RWPE2 (cell line): ENCODE data around the gene NRP2.

Experiments
- ATAC-seq: fragments of 200-7000 bp; cut with Tn5 transposase; 3 replicates; pipeline ENCODE4 v1.9.1; 2021; ENCODE audit warnings: low read depth
- DNase-seq: peaks from one replicate; pipeline ENCODE4 v3.0.0-alpha.2; 2020; ENCODE audit warnings: low spot score
- H3K27ac ChIP-seq: fragments of 450-650 bp; 2 replicates; pipeline ENCODE4 v1.5.1; 2017; ENCODE audit warnings: mild to moderate bottlenecking; ENCODE audit not compliant: poor library complexity, severe bottlenecking
- H3K27me3 ChIP-seq: fragments of 250-450 bp; sonication (Bioruptor Pico); 2 replicates; pipeline ENCODE4 v1.5.1; 2021; ENCODE audit warnings: mild to moderate bottlenecking, moderate library complexity; ENCODE audit not compliant: insufficient read depth, poor library complexity, severe bottlenecking
- H3K36me3 ChIP-seq: fragments of 250-450 bp; sonication (Bioruptor Pico); 2 replicates; pipeline ENCODE4 v1.5.1; 2020; ENCODE audit warnings: low read depth, mild to moderate bottlenecking, moderate library complexity
- H3K4me1 ChIP-seq: fragments of 250-450 bp; sonication (Bioruptor Pico); 2 replicates; pipeline ENCODE4 v1.5.1; 2021; ENCODE audit warnings: mild to moderate bottlenecking, moderate library complexity; ENCODE audit not compliant: insufficient read depth, poor library complexity, severe bottlenecking
- H3K4me3 ChIP-seq: fragments of 250-450 bp; sonication (Bioruptor Pico); 2 replicates; pipeline ENCODE4 v1.5.1; 2021; ENCODE audit warnings: mild to moderate bottlenecking, moderate library complexity; ENCODE audit not compliant: severe bottlenecking
- H3K9me3 ChIP-seq: fragments of 250-450 bp; sonication (Bioruptor Pico); 2 replicates; pipeline ENCODE4 v1.5.1; 2021; ENCODE audit warnings: mild to moderate bottlenecking, moderate library complexity; ENCODE audit not compliant: severe bottlenecking
- TF ChIP-seq, protein P1 (sequence below): fragments of 450-650 bp; IDR thresholded peaks from one replicate; pipeline ENCODE4 v1.5.1; 2017; ENCODE audit warnings: mild to moderate bottlenecking, moderate library complexity; ENCODE audit not compliant: poor library complexity, severe bottlenecking

The NRP2 gene

DNA sequence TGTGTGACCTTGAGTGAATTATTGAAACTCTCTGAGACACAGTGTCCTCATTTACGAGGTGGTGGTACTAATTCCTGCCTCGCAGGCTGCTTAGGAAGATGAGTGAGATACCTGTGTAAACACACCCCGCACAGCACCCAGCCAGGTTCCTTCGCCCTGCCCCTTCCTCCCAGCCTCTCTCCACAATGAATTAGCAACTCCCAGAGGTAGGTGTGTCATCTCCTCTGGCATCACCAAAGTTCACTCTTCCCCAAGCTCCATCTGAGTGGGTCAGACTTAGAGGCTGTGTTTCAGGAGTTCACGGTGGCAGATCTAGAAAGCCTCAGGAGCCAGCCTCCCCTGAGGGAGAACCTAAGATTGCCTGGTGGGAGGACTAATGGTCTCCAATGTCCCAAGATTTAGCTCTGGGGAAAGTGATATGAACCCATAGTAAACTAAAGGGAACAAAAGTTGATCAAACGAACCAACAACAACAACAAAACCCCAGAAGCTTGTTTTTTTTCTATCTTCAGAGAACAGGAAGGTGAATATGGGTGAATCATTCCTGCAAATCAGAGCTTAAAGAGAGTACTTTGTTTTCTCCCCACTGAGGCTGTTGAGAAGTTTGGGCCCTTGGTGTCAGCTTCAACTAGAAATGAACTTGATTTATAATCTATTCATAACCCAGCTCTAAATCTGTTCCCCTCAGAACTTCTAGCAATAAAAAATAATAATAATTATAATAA, 44.4 kb upstream of the NRP2 start:
- ATAC-seq: peak; percentile 51; the same call in 1 of the 3 replicates
- no peaks in the 10 kb centered on the region for H3K4me1 ChIP-seq
- H3K27me3 ChIP-seq: no peaks in the 10 kb centered on the region
- TF ChIP-seq, protein P1, sequence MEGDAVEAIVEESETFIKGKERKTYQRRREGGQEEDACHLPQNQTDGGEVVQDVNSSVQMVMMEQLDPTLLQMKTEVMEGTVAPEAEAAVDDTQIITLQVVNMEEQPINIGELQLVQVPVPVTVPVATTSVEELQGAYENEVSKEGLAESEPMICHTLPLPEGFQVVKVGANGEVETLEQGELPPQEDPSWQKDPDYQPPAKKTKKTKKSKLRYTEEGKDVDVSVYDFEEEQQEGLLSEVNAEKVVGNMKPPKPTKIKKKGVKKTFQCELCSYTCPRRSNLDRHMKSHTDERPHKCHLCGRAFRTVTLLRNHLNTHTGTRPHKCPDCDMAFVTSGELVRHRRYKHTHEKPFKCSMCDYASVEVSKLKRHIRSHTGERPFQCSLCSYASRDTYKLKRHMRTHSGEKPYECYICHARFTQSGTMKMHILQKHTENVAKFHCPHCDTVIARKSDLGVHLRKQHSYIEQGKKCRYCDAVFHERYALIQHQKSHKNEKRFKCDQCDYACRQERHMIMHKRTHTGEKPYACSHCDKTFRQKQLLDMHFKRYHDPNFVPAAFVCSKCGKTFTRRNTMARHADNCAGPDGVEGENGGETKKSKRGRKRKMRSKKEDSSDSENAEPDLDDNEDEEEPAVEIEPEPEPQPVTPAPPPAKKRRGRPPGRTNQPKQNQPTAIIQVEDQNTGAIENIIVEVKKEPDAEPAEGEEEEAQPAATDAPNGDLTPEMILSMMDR: no peak
- H3K36me3 ChIP-seq: no peaks in the 10 kb centered on the region
- H3K27ac ChIP-seq: no peak overlapping the region
- no peak for DNase-seq
- H3K9me3 ChIP-seq: no peaks in the 10 kb centered on the region
- H3K4me3 ChIP-seq: no peak overlapping the region

DNA sequence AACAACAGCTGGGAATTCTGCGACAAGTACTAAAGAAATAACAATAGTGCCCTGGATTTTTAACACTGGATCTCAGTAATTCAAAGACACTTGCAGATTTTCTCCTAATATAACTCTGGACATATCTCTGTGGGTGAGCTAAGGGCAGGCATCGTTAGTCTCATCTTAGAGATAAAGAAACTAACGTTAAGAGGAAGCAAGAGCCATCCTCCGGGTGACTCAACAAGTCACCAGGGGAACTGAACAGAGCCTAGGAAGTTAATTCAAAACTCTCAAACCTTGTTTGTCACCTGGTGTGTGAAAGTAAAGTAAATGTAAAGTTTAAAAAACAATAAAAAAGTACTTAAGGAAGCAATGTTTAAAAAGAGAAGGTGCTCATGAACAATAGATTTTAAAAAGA, 41.6 kb upstream of the NRP2 start:
- ATAC-seq: no peak
- peaks cover 5% of the 10 kb centered on the region for H3K4me1 ChIP-seq
- H3K4me3 ChIP-seq: no peak overlapping the region
- H3K27ac ChIP-seq: no peak overlapping the region
- H3K36me3 ChIP-seq: no peaks in the 10 kb centered on the region
- no peaks in the 10 kb centered on the region for H3K27me3 ChIP-seq
- H3K9me3 ChIP-seq: no peaks in the 10 kb centered on the region
- DNase-seq: no peak
- TF ChIP-seq, protein P1: no peak

DNA sequence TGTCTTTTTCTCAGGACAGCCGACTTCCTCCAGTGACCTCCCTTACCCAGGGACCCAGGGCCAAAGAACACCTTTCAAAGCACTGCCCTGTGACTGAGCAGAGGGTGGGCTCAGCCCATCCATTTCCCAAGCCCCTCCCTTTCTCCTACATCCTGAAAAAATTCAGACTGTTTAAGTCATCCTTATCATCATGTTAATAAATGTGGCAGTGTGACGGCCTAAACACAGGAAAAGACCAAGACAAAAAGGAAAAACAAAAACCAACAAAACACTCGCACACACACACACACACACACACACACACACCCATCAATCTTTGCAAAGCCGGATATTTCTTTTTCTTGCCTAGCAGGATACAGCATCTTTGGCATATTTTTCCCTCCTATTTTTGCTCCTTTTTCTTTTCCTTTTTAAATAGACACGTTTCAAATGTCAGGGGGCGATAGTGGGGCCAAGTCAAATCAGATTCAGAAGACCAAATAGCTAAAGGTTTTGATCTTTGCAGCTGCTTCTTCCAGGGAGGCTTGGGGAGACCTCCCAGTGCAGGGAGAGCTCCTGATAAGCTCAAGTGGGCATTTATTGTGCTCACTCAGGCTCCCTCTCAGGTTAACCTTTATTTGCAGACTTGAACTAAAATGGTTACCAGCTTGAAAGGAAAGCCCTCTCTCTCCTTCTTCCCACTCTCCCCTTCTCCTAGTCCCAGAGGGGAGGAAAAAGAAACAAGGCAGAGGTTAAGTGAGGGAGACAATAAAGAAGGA, 39.5 kb upstream of the NRP2 start:
- H3K27ac ChIP-seq: no peak overlapping the region
- H3K36me3 ChIP-seq: no peaks in the 10 kb centered on the region
- TF ChIP-seq, protein P1: no peak
- no peak for ATAC-seq
- H3K9me3 ChIP-seq: no peaks in the 10 kb centered on the region
- H3K4me3 ChIP-seq: no peak overlapping the region
- no peak for DNase-seq
- peaks cover 5% of the 10 kb centered on the region for H3K4me1 ChIP-seq
- no peaks in the 10 kb centered on the region for H3K27me3 ChIP-seq

DNA sequence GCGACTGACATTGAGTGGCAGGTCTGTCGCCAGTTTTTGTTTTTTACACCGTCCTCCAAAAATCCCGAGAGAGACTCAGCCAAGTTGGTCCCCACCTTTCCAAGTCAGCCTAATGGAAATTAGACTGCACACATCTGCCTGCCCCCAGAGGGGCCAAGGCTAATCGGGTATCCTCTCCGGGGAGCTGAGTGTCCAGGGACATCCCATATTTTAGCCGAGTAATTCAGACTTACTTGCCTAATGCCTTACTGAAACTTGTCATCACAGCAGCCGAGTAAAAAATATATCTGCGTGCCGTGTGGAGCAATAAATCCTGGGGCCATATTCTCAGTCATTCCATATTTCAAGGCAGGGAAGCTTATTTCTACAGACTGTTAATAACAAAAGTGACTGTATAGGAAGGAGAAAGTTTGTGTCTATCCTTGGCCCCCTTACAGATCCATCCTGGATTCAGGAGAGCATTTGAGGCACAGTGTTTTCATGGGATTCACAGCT, 38.9 kb upstream of the NRP2 start:
- H3K36me3 ChIP-seq: no peaks in the 10 kb centered on the region
- no peak overlapping the region for H3K4me3 ChIP-seq
- H3K9me3 ChIP-seq: no peaks in the 10 kb centered on the region
- H3K27me3 ChIP-seq: no peaks in the 10 kb centered on the region
- peaks cover 5% of the 10 kb centered on the region for H3K4me1 ChIP-seq
- ATAC-seq (no peak), DNase-seq (no peak)
- TF ChIP-seq, protein P1: no peak
- no peak overlapping the region for H3K27ac ChIP-seq
